Effector memory CD8-positive, alpha-beta T cell (primary cell): Measurements from ENCODE around the gene EBF3.
A peak's percentile ranks its signal among the peaks of the same experiment; 100 is the strongest.

Experiments
- ATAC-seq: fragments of 150-1000 bp; cut with Tn5 transposase; replicated peaks from 2 replicates; pipeline ENCODE4 v1.10.0; 2021; ENCODE audit warnings: mild to moderate bottlenecking, moderate library complexity
- DNase-seq, 3 experiments: peaks; one replicate each; pipeline ENCODE4 v3.0.0; 2021
- H3K27ac Mint-ChIP-seq, 2 donors: one replicate each; pipeline ENCODE4 v1.8.0; 2022; ENCODE audit warnings: mild to moderate bottlenecking in 2 of 2, mixed read lengths in 2 of 2, moderate library complexity in 2 of 2
- H3K27me3 Mint-ChIP-seq, 2 donors: one replicate each; pipeline ENCODE4 v1.8.0; 2022; ENCODE audit warnings: mixed read lengths in 2 of 2
- H3K36me3 Mint-ChIP-seq: one replicate; pipeline ENCODE4 v1.8.0; 2022; ENCODE audit warnings: mild to moderate bottlenecking, moderate library complexity, mixed read lengths; ENCODE audit not compliant: insufficient read depth
- H3K4me1 Mint-ChIP-seq, 2 donors: one replicate each; pipeline ENCODE4 v1.8.0; 2022; ENCODE audit warnings: low read depth in 2 of 2, mixed read lengths in 2 of 2
- H3K4me3 Mint-ChIP-seq, 2 donors: one replicate each; pipeline ENCODE4 v1.8.0; 2022; ENCODE audit warnings: mild to moderate bottlenecking in 2 of 2, mixed read lengths in 2 of 2, moderate library complexity in 2 of 2
- H3K9me3 Mint-ChIP-seq, 2 donors: one replicate each; pipeline ENCODE4 v1.8.0; 2022; ENCODE audit warnings: mixed read lengths in 2 of 2

EBF3 gene

DNA sequence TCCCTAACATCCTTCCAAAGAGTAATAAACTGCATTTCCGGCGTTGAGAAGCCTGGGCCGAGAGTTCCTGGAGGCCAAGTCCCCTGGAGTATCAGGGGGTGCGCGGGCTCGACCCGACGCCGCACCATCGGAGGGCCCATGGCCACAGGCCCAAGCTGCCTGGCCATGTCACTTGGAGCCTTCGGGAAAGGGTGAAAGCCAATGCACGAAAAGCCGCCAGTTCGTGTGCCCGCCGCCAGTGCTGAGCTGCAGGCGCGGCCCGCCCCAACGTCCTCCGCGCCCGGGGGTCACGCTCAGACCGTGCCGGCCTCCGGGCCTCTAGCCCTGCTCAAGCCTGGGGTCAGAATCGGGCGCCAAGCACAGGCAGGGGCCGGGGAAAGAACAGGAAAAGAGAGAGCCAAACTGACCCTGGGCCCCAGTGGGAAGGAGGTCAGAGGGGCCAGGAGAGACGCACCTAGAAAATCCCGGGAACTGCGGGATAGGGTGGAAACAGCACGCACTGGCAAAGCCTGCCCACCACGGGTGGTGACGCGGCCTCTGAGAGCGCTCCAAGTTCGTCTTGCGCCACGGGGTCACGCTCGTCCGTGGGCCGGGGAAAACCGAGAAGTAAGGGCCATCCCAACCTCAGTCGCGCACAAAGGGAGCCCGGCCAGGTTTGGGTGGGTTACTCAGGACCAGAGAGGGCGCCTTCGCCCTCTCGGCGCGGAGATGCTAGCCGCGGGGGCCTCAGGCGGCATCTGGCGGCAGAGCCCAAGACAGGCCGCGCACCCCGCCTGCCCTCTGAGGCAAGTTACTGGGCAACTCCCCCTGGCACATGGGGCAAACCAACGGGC, 4.2 kb upstream of the EBF3 start:
- no peak for ATAC-seq
- Mint-ChIP-seq H3K4me3 (no peak overlapping the region), H3K4me1 (peaks cover 4 to 10% of the 10 kb centered on the region in 2 donors), H3K9me3 (no peaks in the 10 kb centered on the region), H3K27me3 (peaks cover 51 to 75% of the 10 kb centered on the region in 2 donors), H3K27ac (no peak overlapping the region), H3K36me3 (peaks cover 21% of the 10 kb centered on the region)
- DNase-seq = no peak

DNA sequence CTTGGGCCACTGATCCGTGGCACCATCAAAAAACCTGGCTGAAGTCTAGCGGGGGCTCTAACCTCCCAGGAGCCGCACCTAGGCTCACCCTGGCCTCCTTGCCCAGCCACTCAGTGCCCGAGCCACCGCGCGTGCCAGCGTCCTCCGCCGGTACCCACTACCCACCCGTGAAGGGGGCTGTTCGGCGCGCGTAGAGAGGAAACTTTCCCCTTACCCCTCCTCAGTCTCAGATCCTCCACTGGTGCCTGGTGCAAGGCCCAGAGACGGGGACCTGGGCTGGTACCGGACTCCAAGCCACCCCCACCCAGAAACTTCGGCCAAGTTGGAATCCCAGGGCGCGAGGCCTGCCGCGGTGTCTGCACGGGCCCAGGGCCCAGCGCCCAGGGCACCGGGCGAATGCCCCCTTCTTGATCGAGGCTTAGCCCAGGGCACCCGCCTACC, 3.5 kb upstream of the EBF3 start:
- DNase-seq (no peak), ATAC-seq (no peak)
- peaks cover 21% of the 10 kb centered on the region for H3K36me3 Mint-ChIP-seq
- peaks cover 6 to 15% of the 10 kb centered on the region in 2 donors for H3K4me1 Mint-ChIP-seq
- H3K27ac Mint-ChIP-seq = no peak overlapping the region
- no peaks in the 10 kb centered on the region for H3K9me3 Mint-ChIP-seq
- H3K27me3 Mint-ChIP-seq = peaks cover 54 to 80% of the 10 kb centered on the region in 2 donors
- no peak overlapping the region for H3K4me3 Mint-ChIP-seq

DNA sequence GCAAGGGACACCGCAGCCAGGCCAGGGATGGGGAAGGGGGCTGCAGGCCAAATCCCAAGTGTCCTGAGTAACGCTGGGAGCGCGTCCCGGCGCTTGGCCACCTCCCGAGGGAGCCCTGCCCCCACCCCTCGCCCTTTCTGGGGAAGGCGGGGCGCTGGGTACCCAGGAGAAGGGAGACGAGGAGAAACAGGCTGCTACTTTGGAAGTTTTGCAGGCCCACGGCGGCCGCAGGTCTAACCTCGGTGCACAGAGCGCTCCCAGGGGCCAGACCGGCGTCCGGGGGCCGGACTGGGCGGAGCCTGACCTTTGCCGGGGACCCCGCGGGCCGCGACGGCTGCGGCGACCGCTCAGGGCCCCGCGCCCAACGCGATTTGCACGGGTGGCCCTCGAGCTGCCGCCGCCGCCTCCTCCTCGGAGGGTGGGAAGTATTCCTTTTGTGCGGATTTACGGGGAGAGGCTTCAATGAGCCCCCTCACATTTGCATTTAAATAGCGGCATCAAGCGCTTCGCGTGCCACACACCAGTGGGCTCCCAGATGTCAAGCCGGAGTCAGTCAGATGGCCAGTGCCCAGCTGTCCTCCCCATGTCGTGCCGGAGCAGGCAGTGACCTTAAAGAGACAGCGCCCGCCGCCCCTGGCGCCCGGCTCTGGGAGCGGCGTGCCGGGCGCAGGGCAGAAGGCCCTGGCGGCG, 3.0 kb upstream of the EBF3 start:
- peaks cover 25% of the 10 kb centered on the region for H3K36me3 Mint-ChIP-seq
- H3K4me1 Mint-ChIP-seq = peaks cover 10 to 15% of the 10 kb centered on the region in 2 donors
- DNase-seq (no peak), ATAC-seq (no peak)
- H3K9me3 Mint-ChIP-seq = no peaks in the 10 kb centered on the region
- no peak overlapping the region for H3K27ac Mint-ChIP-seq
- H3K27me3 Mint-ChIP-seq = peaks cover 57 to 83% of the 10 kb centered on the region in 2 donors
- H3K4me3 Mint-ChIP-seq = no peak overlapping the region

DNA sequence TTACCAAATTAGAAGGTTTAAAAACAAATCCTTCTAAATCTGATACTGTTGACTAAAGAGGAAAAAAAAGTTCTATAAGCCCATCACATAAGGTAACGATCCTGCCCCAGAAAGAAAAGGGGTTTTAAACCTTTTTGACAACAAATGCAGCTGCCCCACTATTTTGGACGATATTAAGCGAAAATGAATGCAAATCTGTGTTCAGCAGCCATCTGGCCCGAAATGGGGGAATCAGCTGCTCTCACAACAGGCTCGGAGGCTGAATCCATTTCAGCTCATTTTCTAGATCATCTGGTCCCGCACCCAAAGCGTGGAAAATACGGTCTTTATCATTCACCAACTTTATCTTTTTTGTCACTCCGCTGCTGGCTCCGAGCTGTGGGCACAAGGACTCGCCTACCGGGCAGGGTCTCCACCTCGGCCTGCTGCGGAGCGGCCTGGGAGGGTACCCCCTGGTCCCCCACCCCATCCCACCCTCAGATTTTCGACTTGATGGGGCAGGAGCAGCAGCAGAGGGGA, 2.4 kb upstream of the EBF3 start:
- Mint-ChIP-seq H3K27me3 (peaks cover 56 to 83% of the 10 kb centered on the region in 2 donors), H3K27ac (no peak overlapping the region)

DNA sequence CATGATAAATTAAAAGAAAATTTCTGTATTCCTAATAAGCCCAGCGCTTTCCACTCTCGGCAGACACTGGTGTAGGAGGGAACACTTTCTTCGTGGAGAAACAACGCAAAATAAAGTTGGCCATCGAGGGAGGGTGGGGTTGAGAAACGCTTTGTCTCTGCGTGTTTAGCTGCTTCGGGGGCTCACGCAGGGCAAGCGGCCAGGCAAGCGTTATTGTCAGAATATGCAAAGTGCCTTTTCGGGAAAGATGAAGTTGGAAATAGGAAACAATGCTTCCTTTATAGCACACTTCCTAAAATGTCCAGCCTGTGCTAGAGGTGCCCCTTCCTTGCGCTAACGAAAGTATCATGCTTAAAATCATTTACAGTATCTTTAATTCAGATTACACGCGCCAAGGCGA, 1.9 kb upstream of the EBF3 start:
- peaks cover 24% of the 10 kb centered on the region for H3K36me3 Mint-ChIP-seq
- no peak for DNase-seq
- H3K27me3 Mint-ChIP-seq = peaks cover 59 to 83% of the 10 kb centered on the region in 2 donors
- H3K27ac Mint-ChIP-seq = no peak overlapping the region
- ATAC-seq = no peak
- no peak overlapping the region for H3K4me3 Mint-ChIP-seq
- peaks cover 6 to 12% of the 10 kb centered on the region in 2 donors for H3K4me1 Mint-ChIP-seq
- H3K9me3 Mint-ChIP-seq = no peaks in the 10 kb centered on the region

More for the DNA sequence above, 2.4 kb upstream of the EBF3 start:
- DNase-seq = no peak
- H3K4me3 Mint-ChIP-seq = no peak overlapping the region
- peaks cover 6 to 12% of the 10 kb centered on the region in 2 donors for H3K4me1 Mint-ChIP-seq
- peaks cover 25% of the 10 kb centered on the region for H3K36me3 Mint-ChIP-seq
- ATAC-seq = no peak
- no peaks in the 10 kb centered on the region for H3K9me3 Mint-ChIP-seq

DNA sequence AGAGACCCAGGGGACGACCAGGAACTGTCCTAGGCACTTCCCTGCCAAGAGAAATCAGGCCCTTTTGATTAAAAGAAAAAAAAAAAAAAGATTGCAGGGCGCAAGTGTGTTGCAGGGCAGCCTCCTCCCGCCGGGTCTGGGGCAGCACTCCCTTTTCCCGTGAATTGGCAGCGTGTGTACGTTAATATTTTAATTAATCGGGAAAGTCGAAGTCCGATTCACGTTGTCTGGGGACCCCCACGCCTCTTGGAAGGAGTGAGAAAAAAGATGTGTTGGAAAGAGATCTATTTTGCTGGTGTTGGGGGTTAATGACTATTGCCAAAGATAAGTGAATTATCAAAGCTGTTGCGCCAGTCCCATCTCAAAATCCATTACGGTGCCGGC, 1.3 kb upstream of the EBF3 start:
- Mint-ChIP-seq H3K27ac (no peak overlapping the region), H3K27me3 (peaks cover 59 to 83% of the 10 kb centered on the region in 2 donors), H3K9me3 (no peaks in the 10 kb centered on the region), H3K4me3 (peak overlapping the region in 1 of 2 donors; percentile 15), H3K4me1 (peaks cover 10 to 12% of the 10 kb centered on the region in 2 donors), H3K36me3 (peaks cover 19% of the 10 kb centered on the region)
- DNase-seq (no peak), ATAC-seq (no peak)

DNA sequence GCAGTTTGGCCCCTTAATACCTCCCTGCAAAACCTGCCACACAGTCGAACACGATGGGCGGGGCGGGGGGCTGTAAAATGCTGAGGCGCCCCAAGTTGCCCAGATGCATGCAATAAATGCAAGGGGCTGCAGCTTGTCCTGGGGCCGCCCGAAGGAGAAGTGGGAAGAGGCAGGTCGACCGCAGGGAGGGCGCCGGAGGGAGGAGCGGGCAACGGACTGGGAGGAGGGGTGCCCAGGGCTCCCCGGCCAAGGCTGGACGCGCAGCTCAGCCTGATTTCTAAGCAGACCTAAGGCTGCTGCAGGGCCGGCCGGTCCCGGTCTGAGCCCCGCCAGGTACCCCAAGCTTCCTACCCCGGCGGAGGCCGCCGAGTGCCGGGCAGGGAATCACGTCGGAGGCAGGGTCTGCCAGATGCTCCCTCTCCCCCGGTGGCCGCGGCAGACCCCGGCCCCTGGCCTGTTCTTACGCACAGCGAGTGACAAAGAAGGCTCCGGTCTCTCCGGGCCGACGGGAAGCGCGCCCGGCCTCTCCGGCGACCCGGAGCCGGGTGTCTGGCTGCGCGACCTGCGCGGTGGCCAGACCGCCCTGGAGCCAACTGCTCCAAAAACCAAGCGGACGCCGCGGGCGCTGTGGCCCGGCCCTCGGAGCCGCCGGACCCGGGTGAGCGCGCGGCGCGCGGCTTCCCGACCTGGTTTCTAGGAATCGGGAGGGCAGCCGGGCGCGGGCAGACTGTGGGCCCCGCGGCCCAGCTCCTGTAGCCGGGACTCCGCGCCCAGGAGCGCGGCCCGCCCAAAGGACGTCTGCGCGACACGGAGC, 744 bp upstream of the EBF3 start:
- peak overlapping the region; percentile 52 to 65 for H3K4me3 Mint-ChIP-seq
- no peak overlapping the region for H3K27ac Mint-ChIP-seq
- H3K9me3 Mint-ChIP-seq = no peaks in the 10 kb centered on the region
- ATAC-seq (no peak), DNase-seq (no peak)
- H3K4me1 Mint-ChIP-seq = peaks cover 13 to 14% of the 10 kb centered on the region in 2 donors
- H3K27me3 Mint-ChIP-seq = peaks cover 58 to 83% of the 10 kb centered on the region in 2 donors
- peaks cover 14% of the 10 kb centered on the region for H3K36me3 Mint-ChIP-seq

DNA sequence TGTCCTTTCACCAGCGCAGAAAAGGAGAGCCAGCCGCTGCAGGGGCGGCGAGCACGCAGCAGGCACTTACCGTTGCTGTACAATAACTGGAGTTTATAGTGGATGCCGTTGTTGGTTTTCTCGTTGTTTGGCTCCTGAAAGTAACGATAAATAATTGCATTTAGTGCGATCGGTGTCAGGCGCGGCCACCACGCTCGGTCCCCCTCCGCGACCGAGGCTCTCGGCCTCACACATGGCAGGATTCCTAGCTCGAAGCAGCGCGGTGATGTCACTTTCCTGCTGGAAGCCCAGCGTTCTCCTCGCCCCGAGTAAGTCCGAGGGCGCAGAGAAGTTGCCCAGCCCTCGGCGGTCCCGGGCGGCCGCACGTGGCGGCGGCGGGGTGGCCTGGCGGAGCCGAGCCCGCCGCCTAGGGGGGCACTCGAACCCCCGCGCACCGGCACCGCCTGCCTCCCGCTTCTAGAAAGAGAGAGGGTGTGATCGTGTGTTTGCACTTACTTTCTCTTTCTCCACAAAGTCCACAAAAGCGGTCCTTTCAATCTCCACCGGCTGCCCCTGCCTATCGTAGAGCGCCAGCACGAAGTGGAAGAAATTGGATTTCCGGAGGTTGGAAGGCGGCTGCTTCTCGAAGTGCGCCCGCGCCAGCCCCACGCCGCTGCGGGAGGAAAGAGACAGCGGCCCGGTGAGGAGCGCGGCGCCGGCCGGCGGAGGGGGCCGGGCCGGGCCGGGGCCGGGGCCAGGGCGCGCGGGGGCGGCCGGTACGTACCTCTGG, 1.0 kb downstream of the EBF3 start:
- peaks cover 10% of the 10 kb centered on the region for H3K36me3 Mint-ChIP-seq
- H3K27ac Mint-ChIP-seq = no peak overlapping the region
- peaks cover 16 to 18% of the 10 kb centered on the region in 2 donors for H3K4me1 Mint-ChIP-seq
- peaks cover 54 to 80% of the 10 kb centered on the region in 2 donors for H3K27me3 Mint-ChIP-seq
- ATAC-seq (peak; percentile 10), DNase-seq (no peak)
- H3K9me3 Mint-ChIP-seq = no peaks in the 10 kb centered on the region
- peak overlapping the region; percentile 76 to 82 for H3K4me3 Mint-ChIP-seq

DNA sequence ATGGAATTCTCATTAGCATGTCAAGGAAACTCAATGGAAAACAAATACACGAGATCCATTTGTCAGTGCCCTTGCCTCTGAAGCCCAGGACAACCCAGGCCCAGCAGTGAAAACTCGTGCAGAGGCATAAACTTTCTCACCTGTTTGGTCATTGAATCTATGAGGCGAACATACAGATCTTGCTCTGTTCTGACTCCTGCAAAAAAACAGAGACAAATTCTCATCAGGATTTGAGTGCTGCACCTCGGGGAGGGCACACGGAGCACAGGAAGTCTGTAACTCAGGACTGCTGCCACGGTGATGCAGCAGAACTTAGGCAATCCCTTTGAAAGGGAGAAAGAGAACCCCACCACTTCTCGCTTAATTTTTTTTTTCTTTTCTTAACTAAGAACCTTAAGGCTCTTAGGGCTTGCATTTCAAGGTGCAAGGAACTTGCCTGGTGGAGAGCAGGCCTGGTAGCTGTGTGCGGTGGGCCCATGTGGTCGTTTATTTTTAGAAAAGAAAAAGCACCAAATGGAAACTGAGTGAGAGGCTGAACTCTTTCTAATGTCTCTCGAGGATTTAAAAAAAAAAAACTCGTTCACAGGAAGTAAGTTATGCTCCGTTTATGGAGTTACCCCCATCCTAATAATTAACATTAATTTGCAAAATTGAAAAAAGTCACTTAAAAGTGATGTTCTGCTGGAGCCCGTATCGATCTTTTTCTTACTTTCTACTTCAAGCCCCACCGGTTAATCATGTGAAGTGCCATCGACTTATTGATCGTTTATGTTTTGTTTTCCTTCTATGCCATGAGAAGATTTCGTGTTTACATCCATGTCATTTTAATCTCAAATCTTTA, 1.8 kb downstream of the EBF3 start:
- H3K4me1 Mint-ChIP-seq = peaks cover 16 to 19% of the 10 kb centered on the region in 2 donors
- H3K9me3 Mint-ChIP-seq = no peaks in the 10 kb centered on the region
- H3K27ac Mint-ChIP-seq = no peak overlapping the region
- no peak for DNase-seq
- peaks cover 10% of the 10 kb centered on the region for H3K36me3 Mint-ChIP-seq
- peak overlapping the region; percentile 63 to 82 for H3K4me3 Mint-ChIP-seq
- ATAC-seq = no peak
- peaks cover 56 to 82% of the 10 kb centered on the region in 2 donors for H3K27me3 Mint-ChIP-seq

DNA sequence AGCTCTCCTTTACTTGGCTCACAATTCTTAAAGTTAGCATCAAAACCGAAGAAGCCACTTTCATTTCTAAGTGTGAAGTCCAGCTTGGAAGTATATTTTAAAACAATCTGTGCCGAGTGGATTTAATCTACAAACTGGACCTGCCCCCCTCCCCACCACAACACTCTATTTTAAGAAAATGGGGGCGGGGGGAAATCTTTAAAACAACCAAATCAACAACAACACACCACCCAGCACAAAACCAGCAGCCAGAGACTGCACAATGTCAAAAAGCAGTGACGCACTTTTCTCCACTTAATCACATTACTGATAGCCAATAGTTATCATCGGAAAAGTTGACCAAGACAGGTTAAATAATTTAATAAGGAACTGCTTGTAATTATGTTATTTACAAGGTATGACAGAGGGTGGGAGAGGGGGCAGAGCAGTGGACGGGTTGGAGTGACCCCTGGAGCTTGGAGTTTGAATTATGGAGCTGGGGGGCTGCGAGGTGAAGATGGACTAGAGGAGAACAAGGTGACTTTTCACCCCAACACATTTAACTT, 2.8 kb downstream of the EBF3 start:
- Mint-ChIP-seq H3K9me3 (no peaks in the 10 kb centered on the region), H3K36me3 (peaks cover 10% of the 10 kb centered on the region), H3K4me3 (peak overlapping the region in 1 of 2 donors; percentile 6), H3K27me3 (peaks cover 61 to 86% of the 10 kb centered on the region in 2 donors), H3K4me1 (peaks cover 16 to 19% of the 10 kb centered on the region in 2 donors), H3K27ac (no peak overlapping the region)
- no peak for DNase-seq
- ATAC-seq = no peak

DNA sequence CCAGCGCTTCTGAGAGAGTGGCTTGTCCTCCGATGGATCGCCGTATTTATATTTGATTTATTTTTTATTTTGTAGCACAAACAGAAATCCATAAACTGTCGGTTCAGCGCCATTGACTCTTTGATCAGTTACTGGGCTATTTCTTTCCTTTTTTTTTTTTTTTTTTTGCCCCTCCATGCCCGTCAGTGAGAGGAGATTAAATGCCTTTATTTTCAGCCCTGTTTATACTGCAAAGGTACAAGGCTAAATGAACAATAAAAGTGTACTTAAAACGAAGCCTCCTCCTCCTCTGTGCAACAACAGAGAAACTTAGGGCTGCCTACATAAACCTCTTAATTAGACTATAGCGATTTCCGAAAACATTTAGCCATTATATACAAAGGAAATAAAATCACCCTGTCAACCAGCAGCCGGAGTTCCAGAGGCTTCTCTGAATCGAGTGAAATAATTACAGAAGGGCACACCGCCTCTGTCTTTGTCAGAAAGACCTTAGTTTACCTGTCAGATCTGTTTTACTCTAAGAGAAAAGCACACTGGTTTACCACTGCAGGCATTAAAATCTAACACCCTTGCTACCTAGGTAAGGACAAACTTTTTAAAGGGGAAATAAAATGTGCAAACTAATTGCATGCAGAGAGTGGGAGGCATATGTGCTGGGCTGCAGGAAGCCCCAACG, 3.5 kb downstream of the EBF3 start:
- DNase-seq (no peak), ATAC-seq (no peak)
- Mint-ChIP-seq H3K27me3 (peaks cover 60 to 85% of the 10 kb centered on the region in 2 donors), H3K4me3 (peak overlapping the region in 1 of 2 donors; percentile 59), H3K9me3 (no peaks in the 10 kb centered on the region), H3K36me3 (peaks cover 7% of the 10 kb centered on the region), H3K4me1 (peaks cover 16 to 19% of the 10 kb centered on the region in 2 donors), H3K27ac (no peak overlapping the region)
